DND-41 (cell line): ENCODE data around the gene STK11IP.

ENCODE experiments used
- ATAC-seq: fragments of 200-7000 bp; cut with Tn5 transposase; 3 replicates; pipeline ENCODE4 v1.9.1; 2021; ENCODE audit warnings: low read depth; ENCODE audit not compliant: insufficient read depth
- DNase-seq: peaks from one replicate; pipeline ENCODE4 v3.0.0-alpha.2; 2020
- H2AFZ ChIP-seq: 2 replicates; pipeline ENCODE4 v1.6.0; 2012; ENCODE audit warnings: low read depth, low read length
- H3K27ac ChIP-seq: 2 replicates; pipeline ENCODE4 v1.5.1; 2012; ENCODE audit warnings: low read length, inconsistent platforms
- H3K27me3 ChIP-seq: fragments of 200-600 bp; sonication (generic); 2 replicates; pipeline ENCODE4 v1.6.0; 2012; ENCODE audit warnings: low read length, mild to moderate bottlenecking, inconsistent platforms; ENCODE audit not compliant: insufficient read depth, poor library complexity
- H3K36me3 ChIP-seq: 2 replicates; pipeline ENCODE4 v1.5.1; 2012; ENCODE audit warnings: low read length, inconsistent platforms; ENCODE audit not compliant: insufficient read depth
- H3K4me1 ChIP-seq: 2 replicates; pipeline ENCODE4 v1.5.1; 2012; ENCODE audit warnings: mild to moderate bottlenecking, low read length; ENCODE audit not compliant: insufficient read depth
- H3K4me2 ChIP-seq: 2 replicates; pipeline ENCODE4 v1.6.0; 2012; ENCODE audit warnings: mild to moderate bottlenecking, moderate library complexity, low read length, inconsistent platforms; ENCODE audit not compliant: insufficient read depth
- H3K4me3 ChIP-seq, 2 experiments: fragments of 200-600 bp in 1 of 2; shearing (Covaris generic) in 1 of 2; 2 replicates each; pipeline ENCODE4 v1.5.1; 2012 to 2016; ENCODE audit warnings: inconsistent platforms in 2 of 2, low read length in 2 of 2, mild to moderate bottlenecking in 2 of 2, low read depth in 1 of 2, moderate library complexity in 1 of 2
- H3K79me2 ChIP-seq: 2 replicates; pipeline ENCODE4 v1.6.0; 2012; ENCODE audit warnings: low read length, inconsistent platforms; ENCODE audit not compliant: insufficient read depth
- H3K9ac ChIP-seq: 2 replicates; pipeline ENCODE4 v1.6.0; 2012; ENCODE audit warnings: low read depth, mild to moderate bottlenecking, inconsistent platforms, low read length, moderate library complexity
- H3K9me3 ChIP-seq: 2 replicates; pipeline ENCODE4 v1.5.1; 2012; ENCODE audit warnings: low read length, moderate library complexity, mild to moderate bottlenecking, inconsistent platforms; ENCODE audit not compliant: insufficient read depth, severe bottlenecking
- H4K20me1 ChIP-seq: 2 replicates; pipeline ENCODE4 v1.6.0; 2012; ENCODE audit warnings: low read length; ENCODE audit not compliant: insufficient read depth
- EZH2 ChIP-seq: IDR thresholded peaks from 3 replicates; pipeline ENCODE4 v1.6.1; 2012; ENCODE audit warnings: borderline replicate concordance, low read depth, mild to moderate bottlenecking, moderate library complexity, low read length, inconsistent platforms; ENCODE audit not compliant: severe bottlenecking
- TF ChIP-seq, protein P1 (sequence below): IDR thresholded peaks from 2 replicates; pipeline ENCODE4 v1.5.1; 2012; ENCODE audit warnings: borderline replicate concordance, low read length, moderate library complexity, mild to moderate bottlenecking; ENCODE audit not compliant: poor library complexity, severe bottlenecking; ENCODE audit errors: extremely low read depth

Gene STK11IP

DNA sequence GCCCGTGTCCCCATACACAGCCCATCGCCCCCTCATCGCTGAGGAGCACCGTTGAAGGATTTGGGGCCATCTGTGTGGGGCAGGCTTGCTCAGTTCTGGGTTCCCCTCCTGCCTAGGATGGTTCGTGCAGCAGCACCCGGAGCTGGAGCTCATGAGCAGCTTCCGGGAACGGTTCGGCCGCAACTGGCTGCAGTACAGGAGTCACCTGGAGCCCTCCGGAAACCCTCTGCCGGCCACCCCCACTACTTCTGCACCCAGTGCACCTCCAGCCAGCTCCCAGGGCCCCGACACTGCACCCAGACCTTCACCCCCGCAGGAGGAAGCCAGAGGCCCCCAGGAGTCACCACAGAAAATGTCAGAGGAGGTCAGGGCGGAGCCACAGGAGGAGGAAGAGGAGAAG lies 10.3 kb downstream of the STK11IP start:
- TF ChIP-seq, protein P1, sequence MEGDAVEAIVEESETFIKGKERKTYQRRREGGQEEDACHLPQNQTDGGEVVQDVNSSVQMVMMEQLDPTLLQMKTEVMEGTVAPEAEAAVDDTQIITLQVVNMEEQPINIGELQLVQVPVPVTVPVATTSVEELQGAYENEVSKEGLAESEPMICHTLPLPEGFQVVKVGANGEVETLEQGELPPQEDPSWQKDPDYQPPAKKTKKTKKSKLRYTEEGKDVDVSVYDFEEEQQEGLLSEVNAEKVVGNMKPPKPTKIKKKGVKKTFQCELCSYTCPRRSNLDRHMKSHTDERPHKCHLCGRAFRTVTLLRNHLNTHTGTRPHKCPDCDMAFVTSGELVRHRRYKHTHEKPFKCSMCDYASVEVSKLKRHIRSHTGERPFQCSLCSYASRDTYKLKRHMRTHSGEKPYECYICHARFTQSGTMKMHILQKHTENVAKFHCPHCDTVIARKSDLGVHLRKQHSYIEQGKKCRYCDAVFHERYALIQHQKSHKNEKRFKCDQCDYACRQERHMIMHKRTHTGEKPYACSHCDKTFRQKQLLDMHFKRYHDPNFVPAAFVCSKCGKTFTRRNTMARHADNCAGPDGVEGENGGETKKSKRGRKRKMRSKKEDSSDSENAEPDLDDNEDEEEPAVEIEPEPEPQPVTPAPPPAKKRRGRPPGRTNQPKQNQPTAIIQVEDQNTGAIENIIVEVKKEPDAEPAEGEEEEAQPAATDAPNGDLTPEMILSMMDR, result no peak
- TF ChIP-seq EZH2, result no peak
- Histone ChIP-seq H3K9me3 (no peaks in the 10 kb centered on the region), H3K27me3 (no peaks in the 10 kb centered on the region), H3K9ac (no peak overlapping the region), H3K36me3 (peaks cover 51% of the 10 kb centered on the region), H4K20me1 (no peaks in the 10 kb centered on the region), H3K79me2 (no peaks in the 10 kb centered on the region), H3K4me2 (no peak overlapping the region), H3K4me3 (no peak overlapping the region), H3K27ac (no peak overlapping the region), H2AFZ (no peak overlapping the region), H3K4me1 (no peaks in the 10 kb centered on the region)
- ATAC-seq (no peak), DNase-seq (no peak)

DNA sequence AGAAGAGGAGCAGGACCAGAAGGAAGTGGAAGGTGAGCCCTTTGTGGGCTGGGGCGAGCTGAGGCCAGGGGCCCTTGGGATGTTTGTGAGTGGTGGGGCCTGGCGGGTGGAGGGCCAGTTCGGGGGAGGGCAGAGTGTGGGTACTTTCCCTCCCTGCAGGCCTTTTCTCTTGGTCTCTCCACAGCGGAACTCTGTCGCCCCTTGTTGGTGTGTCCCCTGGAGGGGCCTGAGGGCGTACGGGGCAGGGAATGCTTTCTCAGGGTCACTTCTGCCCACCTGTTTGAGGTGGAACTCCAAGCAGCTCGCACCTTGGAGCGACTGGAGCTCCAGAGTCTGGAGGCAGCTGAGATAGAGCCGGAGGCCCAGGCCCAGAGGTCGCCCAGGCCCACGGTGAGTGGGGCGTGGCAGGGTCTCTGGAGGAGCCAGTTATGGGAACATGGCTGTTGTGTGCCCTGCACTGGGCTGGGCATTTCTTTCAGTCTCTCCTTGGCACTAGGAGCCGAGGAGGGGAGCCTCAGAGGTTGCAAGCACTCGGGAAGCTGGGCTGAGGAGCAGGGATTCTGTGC lies 10.8 kb downstream of the STK11IP start:
- ATAC-seq (no peak), DNase-seq (no peak)
- Histone ChIP-seq H3K9ac (no peak overlapping the region), H3K4me3 (no peak overlapping the region), H4K20me1 (no peaks in the 10 kb centered on the region), H3K79me2 (no peaks in the 10 kb centered on the region), H3K27ac (no peak overlapping the region), H3K9me3 (no peaks in the 10 kb centered on the region), H3K27me3 (no peaks in the 10 kb centered on the region), H3K4me1 (no peaks in the 10 kb centered on the region), H2AFZ (no peak overlapping the region), H3K36me3 (peaks cover 51% of the 10 kb centered on the region), H3K4me2 (no peak overlapping the region)
- TF ChIP-seq, protein P1, result no peak
- no peak for TF ChIP-seq EZH2

DNA sequence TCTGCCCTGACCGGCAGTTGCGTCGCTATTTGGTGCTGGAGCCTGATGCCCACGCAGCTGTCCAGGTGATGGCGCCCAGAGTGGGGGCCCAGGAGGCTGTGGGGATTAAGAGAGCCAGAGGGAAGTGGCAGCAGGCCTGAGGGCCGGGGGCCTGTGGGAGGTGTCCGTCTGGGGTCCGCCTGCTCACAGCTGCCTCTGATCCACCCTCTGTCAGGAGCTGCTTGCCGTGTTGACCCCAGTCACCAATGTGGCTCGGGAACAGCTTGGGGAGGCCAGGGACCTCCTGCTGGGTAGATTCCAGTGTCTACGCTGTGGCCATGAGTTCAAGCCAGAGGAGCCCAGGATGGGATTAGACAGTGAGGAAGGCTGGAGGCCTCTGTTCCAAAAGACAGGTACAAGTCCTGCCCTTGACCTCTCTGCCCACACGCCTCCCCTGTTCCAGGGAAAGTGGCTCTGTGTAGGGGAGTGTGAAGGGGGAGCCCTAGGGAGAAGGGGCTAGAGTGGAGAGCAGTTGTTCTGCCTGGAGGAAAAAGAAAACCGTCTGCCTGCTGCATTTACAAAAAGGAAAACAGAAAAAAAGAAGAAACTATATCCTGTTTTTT lies 11.6 kb downstream of the STK11IP start:
- H3K27ac ChIP-seq, result no peak overlapping the region

More for the DNA sequence above, 11.6 kb downstream of the STK11IP start:
- no peaks in the 10 kb centered on the region for H4K20me1 ChIP-seq
- no peak overlapping the region for H3K9ac ChIP-seq
- H3K4me2 ChIP-seq, result no peak overlapping the region
- no peak for DNase-seq
- TF ChIP-seq, protein P1, result no peak
- TF ChIP-seq EZH2, result no peak
- no peak for ATAC-seq
- H3K79me2 ChIP-seq, result no peaks in the 10 kb centered on the region
- no peaks in the 10 kb centered on the region for H3K27me3 ChIP-seq
- H3K4me1 ChIP-seq, result no peaks in the 10 kb centered on the region
- H3K36me3 ChIP-seq, result peaks cover 50% of the 10 kb centered on the region
- no peaks in the 10 kb centered on the region for H3K9me3 ChIP-seq
- H2AFZ ChIP-seq, result no peak overlapping the region
- no peak overlapping the region for H3K4me3 ChIP-seq
